ENCODE data around the gene ARHGAP26. TPM values are rescaled to one million over a fixed set of nuclear protein-coding genes. Genes with fewer than 3 reads are reported as not detected.

ARHGAP26 gene
- total RNA-seq, 1 experiment from 2014 or later: 39.8 TPM

- H3K9ac ChIP-seq (ENCODE audit: low read length): 0 out of 2 replicates have a peak overlapping the region, but pooled peaks have one; percentile 9
- peaks cover 55% of the 10 kb centered on the region for H3K4me1 ChIP-seq (ENCODE audit: low read length)
- DNase-seq: no peak
- H3K79me2 ChIP-seq (ENCODE audit: low read length): 0 out of 2 replicates have a peak, but pooled peaks cover 5% of the 10 kb centered on the region
- no peak overlapping the region for H2AFZ ChIP-seq (ENCODE audit: low read length)
- no peak overlapping the region for H3K4me2 ChIP-seq (ENCODE audit: low read depth, low read length, poor library complexity, severe bottlenecking)
- no peaks in the 10 kb centered on the region for H3K27me3 ChIP-seq (ENCODE audit: low read length)
- peak overlapping the region; percentile 53 for H3K27ac ChIP-seq (ENCODE audit: low read length)
- H3K4me3 ChIP-seq (ENCODE audit: low read length): no peak overlapping the region
- H3K9me3 ChIP-seq (ENCODE audit: low read length): no peaks in the 10 kb centered on the region
- H3K9me2 ChIP-seq (replicated peaks; ENCODE audit: insufficient read depth, low read length): no peaks in the 10 kb centered on the region; the same call in 1 of the 2 replicates
- H3K36me3 ChIP-seq (ENCODE audit: insufficient read depth, low read length): peaks cover 18% of the 10 kb centered on the region
- H4K20me1 ChIP-seq (ENCODE audit: insufficient read depth, low read depth, low read length): no peaks in the 10 kb centered on the region
These were observed 442.1 kb downstream of the ARHGAP26 start for GRCh38 chr5:143212261-143212660.

DNA sequence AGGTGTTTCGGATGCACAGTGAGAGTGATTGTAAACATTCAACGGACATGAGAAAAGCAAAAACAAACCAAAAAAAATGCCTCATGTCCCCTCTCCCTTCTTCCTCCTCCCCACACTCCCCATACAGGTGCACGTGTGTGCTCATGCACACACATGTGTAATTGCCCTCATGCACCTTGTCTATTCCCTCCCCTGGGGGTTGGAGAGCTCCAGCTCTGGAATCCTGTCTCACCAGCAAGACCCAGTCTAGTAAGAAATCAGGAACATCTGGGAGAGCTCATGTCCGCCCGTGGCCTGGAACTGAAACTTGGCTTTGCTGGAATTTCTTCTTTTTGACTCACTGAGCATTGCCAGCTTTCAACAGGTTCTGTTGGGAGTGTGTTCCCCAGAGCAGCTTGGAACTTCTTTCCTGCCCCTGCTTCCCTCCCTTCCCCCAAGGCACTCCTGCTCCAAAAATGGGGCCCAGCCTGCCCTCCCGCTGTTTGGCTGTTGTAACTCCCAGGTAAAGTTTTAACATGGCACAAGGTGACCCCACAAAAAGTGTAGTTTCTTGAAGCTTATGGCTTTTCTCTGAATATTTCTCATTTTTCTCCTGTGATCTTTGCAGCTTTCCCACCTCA, 443.2 kb downstream of the ARHGAP26 start:
- Histone ChIP-seq H3K27ac (ENCODE audit: low read length) (peak overlapping the region; percentile 99), H3K9me3 (ENCODE audit: low read length) (no peaks in the 10 kb centered on the region), H3K36me3 (ENCODE audit: insufficient read depth, low read length) (peaks cover 18% of the 10 kb centered on the region), H3K4me2 (ENCODE audit: low read depth, low read length, poor library complexity, severe bottlenecking) (peak overlapping the region; percentile 14), H3K4me3 (ENCODE audit: low read length) (no peak overlapping the region), H4K20me1 (ENCODE audit: insufficient read depth, low read depth, low read length) (no peaks in the 10 kb centered on the region), H2AFZ (ENCODE audit: low read length) (no peak overlapping the region), H3K9me2 (replicated peaks; ENCODE audit: insufficient read depth, low read length) (no peaks in the 10 kb centered on the region; the same call in 1 of the 2 replicates), H3K79me2 (ENCODE audit: low read length) (0 out of 2 replicates have a peak, but pooled peaks cover 5% of the 10 kb centered on the region), H3K27me3 (ENCODE audit: low read length) (no peaks in the 10 kb centered on the region), H3K4me1 (ENCODE audit: low read length) (peaks cover 66% of the 10 kb centered on the region), H3K9ac (ENCODE audit: low read length) (peak overlapping the region; percentile 32)
- DNase-seq: no peak

DNA sequence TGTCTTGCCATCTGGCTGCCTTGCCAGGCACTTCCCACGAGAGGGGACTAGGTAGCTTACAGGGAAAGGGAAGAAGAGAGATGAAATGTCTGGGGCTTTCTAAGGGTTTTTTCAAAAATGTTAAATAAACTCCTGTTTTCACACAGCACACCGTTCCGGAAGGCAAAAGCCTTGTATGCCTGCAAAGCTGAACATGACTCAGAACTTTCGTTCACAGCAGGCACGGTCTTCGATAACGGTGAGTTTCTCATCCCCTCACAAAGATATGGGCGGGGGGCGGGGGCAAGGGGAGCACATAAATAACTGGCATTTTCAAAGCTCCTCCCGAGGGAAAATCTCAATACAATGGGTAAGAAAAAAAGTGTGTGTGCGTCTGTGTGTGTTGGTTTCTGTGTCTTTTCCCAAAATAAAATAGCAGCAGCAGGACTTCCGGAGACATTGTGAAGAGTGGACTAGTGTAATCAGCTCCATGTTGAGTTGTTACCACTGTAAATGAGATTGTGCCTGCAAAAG, 443.7 kb downstream of the ARHGAP26 start:
- Histone ChIP-seq H4K20me1 (ENCODE audit: insufficient read depth, low read depth, low read length) (no peaks in the 10 kb centered on the region), H3K79me2 (ENCODE audit: low read length) (0 out of 2 replicates have a peak, but pooled peaks cover under 1% of the 10 kb centered on the region), H3K9me2 (replicated peaks; ENCODE audit: insufficient read depth, low read length) (no peaks in the 10 kb centered on the region; the same call in 1 of the 2 replicates), H3K9ac (ENCODE audit: low read length) (peak overlapping the region; percentile 32), H3K4me3 (ENCODE audit: low read length) (no peak overlapping the region), H3K27ac (ENCODE audit: low read length) (peak overlapping the region; percentile 99), H2AFZ (ENCODE audit: low read length) (no peak overlapping the region), H3K9me3 (ENCODE audit: low read length) (no peaks in the 10 kb centered on the region), H3K36me3 (ENCODE audit: insufficient read depth, low read length) (peaks cover 13% of the 10 kb centered on the region), H3K4me2 (ENCODE audit: low read depth, low read length, poor library complexity, severe bottlenecking) (peak overlapping the region; percentile 14), H3K4me1 (ENCODE audit: low read length) (peaks cover 71% of the 10 kb centered on the region), H3K27me3 (ENCODE audit: low read length) (no peaks in the 10 kb centered on the region)
- DNase-seq: no peak

DNA sequence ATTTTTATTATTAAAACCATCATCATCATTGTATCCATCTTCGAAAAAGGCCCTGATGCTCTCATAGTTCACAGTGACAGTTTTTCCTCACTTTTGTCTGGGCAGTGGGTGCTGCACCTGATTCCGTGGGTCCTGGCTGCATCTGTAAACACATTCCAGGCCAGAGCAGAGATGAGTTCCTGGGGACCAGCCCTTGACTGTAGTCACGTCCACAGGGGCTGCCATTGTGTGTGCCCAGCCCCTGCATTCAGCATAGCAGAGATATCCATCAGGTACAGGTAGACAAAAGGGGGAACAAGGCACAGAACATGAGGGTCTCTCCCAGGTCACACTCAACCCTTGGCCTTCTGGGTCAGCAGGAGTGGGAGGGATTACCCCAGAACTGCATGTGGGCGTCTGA, 444.3 kb downstream of the ARHGAP26 start:
- Histone ChIP-seq H3K4me2 (ENCODE audit: low read depth, low read length, poor library complexity, severe bottlenecking) (no peak overlapping the region), H3K27ac (ENCODE audit: low read length) (peak overlapping the region; percentile 99)

DNA sequence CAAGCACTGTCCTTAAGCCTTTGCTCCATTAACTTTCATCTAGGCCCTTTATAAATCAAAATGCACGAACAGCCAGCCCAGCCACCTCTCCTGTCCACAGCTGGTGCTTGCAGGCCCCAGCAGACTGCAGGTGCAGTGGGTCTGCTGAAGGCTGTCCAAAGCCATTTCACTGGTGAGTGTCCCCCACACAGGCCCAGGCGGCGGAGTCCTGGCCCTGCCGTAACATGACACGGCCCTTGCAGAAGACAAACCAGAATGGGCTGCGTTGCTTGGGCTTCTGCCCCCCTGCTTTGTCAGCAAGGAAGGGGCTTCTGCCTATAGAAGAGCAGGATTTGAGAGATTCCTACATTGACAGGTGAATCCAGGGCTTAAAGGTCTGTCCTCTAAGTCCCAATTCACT, 444.7 kb downstream of the ARHGAP26 start:
- Histone ChIP-seq H2AFZ (ENCODE audit: low read length) (no peak overlapping the region), H3K4me2 (ENCODE audit: low read depth, low read length, poor library complexity, severe bottlenecking) (no peak overlapping the region), H3K27me3 (ENCODE audit: low read length) (no peaks in the 10 kb centered on the region)

More for the DNA sequence above, 444.3 kb downstream of the ARHGAP26 start:
- Histone ChIP-seq H3K4me3 (ENCODE audit: low read length) (no peak overlapping the region), H3K9me2 (replicated peaks; ENCODE audit: insufficient read depth, low read length) (no peaks in the 10 kb centered on the region), H3K9me3 (ENCODE audit: low read length) (no peaks in the 10 kb centered on the region), H2AFZ (ENCODE audit: low read length) (no peak overlapping the region), H3K27me3 (ENCODE audit: low read length) (no peaks in the 10 kb centered on the region), H3K36me3 (ENCODE audit: insufficient read depth, low read length) (peaks cover 12% of the 10 kb centered on the region), H4K20me1 (ENCODE audit: insufficient read depth, low read depth, low read length) (no peaks in the 10 kb centered on the region), H3K9ac (ENCODE audit: low read length) (0 out of 2 replicates have a peak overlapping the region, but pooled peaks have one; percentile 24), H3K79me2 (ENCODE audit: low read length) (no peaks in the 10 kb centered on the region), H3K4me1 (ENCODE audit: low read length) (peaks cover 77% of the 10 kb centered on the region)
- no peak for DNase-seq

GRCh38 chr5:143215690-143216089, 445.5 kb downstream of the ARHGAP26 start:
- H3K36me3 ChIP-seq (ENCODE audit: insufficient read depth, low read length): peaks cover 12% of the 10 kb centered on the region
- DNase-seq: peak; percentile 65
- peak overlapping the region; percentile 19 for H3K4me2 ChIP-seq (ENCODE audit: low read depth, low read length, poor library complexity, severe bottlenecking)
- H3K9ac ChIP-seq (ENCODE audit: low read length): peak overlapping the region; percentile 14; the same call in 1 of the 2 replicates
- H2AFZ ChIP-seq (ENCODE audit: low read length): no peak overlapping the region
- H3K27me3 ChIP-seq (ENCODE audit: low read length): no peaks in the 10 kb centered on the region
- H3K9me2 ChIP-seq (replicated peaks; ENCODE audit: insufficient read depth, low read length): no peaks in the 10 kb centered on the region
- H3K4me3 ChIP-seq (ENCODE audit: low read length): no peak overlapping the region
- H4K20me1 ChIP-seq (ENCODE audit: insufficient read depth, low read depth, low read length): no peaks in the 10 kb centered on the region
- peak overlapping the region; percentile 99 for H3K27ac ChIP-seq (ENCODE audit: low read length)
- no peaks in the 10 kb centered on the region for H3K79me2 ChIP-seq (ENCODE audit: low read length)
- H3K4me1 ChIP-seq (ENCODE audit: low read length): peaks cover 89% of the 10 kb centered on the region
- H3K9me3 ChIP-seq (ENCODE audit: low read length): no peaks in the 10 kb centered on the region

More for the DNA sequence above, 444.7 kb downstream of the ARHGAP26 start:
- H4K20me1 ChIP-seq (ENCODE audit: insufficient read depth, low read depth, low read length): no peaks in the 10 kb centered on the region
- no peaks in the 10 kb centered on the region for H3K9me2 ChIP-seq (replicated peaks; ENCODE audit: insufficient read depth, low read length)
- H3K4me3 ChIP-seq (ENCODE audit: low read length): no peak overlapping the region
- H3K79me2 ChIP-seq (ENCODE audit: low read length): no peaks in the 10 kb centered on the region
- 0 out of 2 replicates have a peak overlapping the region, but pooled peaks have one; percentile 24 for H3K9ac ChIP-seq (ENCODE audit: low read length)
- peaks cover 81% of the 10 kb centered on the region for H3K4me1 ChIP-seq (ENCODE audit: low read length)
- no peak for DNase-seq
- H3K9me3 ChIP-seq (ENCODE audit: low read length): no peaks in the 10 kb centered on the region
- H3K27ac ChIP-seq (ENCODE audit: low read length): peak overlapping the region; percentile 99
- H3K36me3 ChIP-seq (ENCODE audit: insufficient read depth, low read length): peaks cover 12% of the 10 kb centered on the region

- Histone ChIP-seq H3K9me2 (replicated peaks; ENCODE audit: insufficient read depth, low read length) (no peaks in the 10 kb centered on the region), H3K4me3 (ENCODE audit: low read length) (no peak overlapping the region), H3K27ac (ENCODE audit: low read length) (peak overlapping the region; percentile 99), H3K36me3 (ENCODE audit: insufficient read depth, low read length) (peaks cover 12% of the 10 kb centered on the region), H3K4me2 (ENCODE audit: low read depth, low read length, poor library complexity, severe bottlenecking) (peak overlapping the region; percentile 19), H3K27me3 (ENCODE audit: low read length) (no peaks in the 10 kb centered on the region), H3K79me2 (ENCODE audit: low read length) (no peaks in the 10 kb centered on the region), H3K9ac (ENCODE audit: low read length) (peak overlapping the region; percentile 14; the same call in 1 of the 2 replicates), H3K9me3 (ENCODE audit: low read length) (no peaks in the 10 kb centered on the region), H4K20me1 (ENCODE audit: insufficient read depth, low read depth, low read length) (no peaks in the 10 kb centered on the region), H2AFZ (ENCODE audit: low read length) (no peak overlapping the region), H3K4me1 (ENCODE audit: low read length) (peaks cover 94% of the 10 kb centered on the region)
- no peak for DNase-seq
These were observed 446.0 kb downstream of the ARHGAP26 start for GRCh38 chr5:143216211-143216610.

DNA sequence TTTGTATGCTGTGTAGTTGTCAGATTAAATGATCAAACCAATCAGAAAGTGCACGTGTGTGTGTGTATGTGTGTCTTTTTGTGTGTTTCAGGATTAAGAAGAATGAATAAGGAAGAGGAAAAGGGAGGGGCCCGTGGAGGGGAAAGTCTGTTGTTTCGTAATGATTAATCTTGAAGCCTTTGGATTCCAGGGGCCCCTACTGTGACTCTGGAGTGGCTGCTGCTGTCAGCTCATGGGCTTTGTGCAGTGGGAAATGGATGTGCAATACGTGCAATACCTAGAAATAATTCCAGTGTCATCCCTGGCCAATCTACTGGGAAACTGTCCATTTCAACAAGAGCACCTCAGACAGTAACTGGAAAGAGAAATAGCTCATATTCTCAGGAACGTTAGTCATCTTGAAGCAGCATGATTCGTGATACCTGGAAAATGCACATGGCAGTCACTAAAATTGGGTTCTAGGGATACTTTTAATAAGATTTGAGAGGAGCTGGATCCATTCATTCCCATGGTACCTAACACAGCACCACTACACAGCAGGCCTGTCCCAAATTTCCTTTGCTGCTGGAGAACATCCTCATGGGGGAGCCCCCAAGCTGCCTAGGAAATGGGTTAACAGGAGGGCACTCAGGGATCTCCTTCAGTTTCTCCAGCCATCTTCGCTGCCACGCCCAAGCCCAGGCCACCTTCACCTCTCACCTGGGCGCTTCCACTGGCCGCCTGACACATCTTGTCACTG, 447.1 kb downstream of the ARHGAP26 start:
- H3K9me3 ChIP-seq (ENCODE audit: low read length): no peaks in the 10 kb centered on the region
- no peak overlapping the region for H2AFZ ChIP-seq (ENCODE audit: low read length)
- no peak overlapping the region for H3K4me2 ChIP-seq (ENCODE audit: low read depth, low read length, poor library complexity, severe bottlenecking)
- peaks cover 12% of the 10 kb centered on the region for H3K36me3 ChIP-seq (ENCODE audit: insufficient read depth, low read length)
- H3K27me3 ChIP-seq (ENCODE audit: low read length): no peaks in the 10 kb centered on the region
- H3K4me1 ChIP-seq (ENCODE audit: low read length): peaks cover 98% of the 10 kb centered on the region
- H3K79me2 ChIP-seq (ENCODE audit: low read length): no peaks in the 10 kb centered on the region
- 0 out of 2 replicates have a peak overlapping the region, but pooled peaks have one; percentile 14 for H3K9ac ChIP-seq (ENCODE audit: low read length)
- no peak for DNase-seq
- H4K20me1 ChIP-seq (ENCODE audit: insufficient read depth, low read depth, low read length): no peaks in the 10 kb centered on the region
- H3K9me2 ChIP-seq (replicated peaks; ENCODE audit: insufficient read depth, low read length): no peaks in the 10 kb centered on the region
- peak overlapping the region; percentile 99 for H3K27ac ChIP-seq (ENCODE audit: low read length)
- no peak overlapping the region for H3K4me3 ChIP-seq (ENCODE audit: low read length)

Measured in Karpas-422 (cell line).